Measurements from ENCODE around the gene KIF3A.

DNA sequence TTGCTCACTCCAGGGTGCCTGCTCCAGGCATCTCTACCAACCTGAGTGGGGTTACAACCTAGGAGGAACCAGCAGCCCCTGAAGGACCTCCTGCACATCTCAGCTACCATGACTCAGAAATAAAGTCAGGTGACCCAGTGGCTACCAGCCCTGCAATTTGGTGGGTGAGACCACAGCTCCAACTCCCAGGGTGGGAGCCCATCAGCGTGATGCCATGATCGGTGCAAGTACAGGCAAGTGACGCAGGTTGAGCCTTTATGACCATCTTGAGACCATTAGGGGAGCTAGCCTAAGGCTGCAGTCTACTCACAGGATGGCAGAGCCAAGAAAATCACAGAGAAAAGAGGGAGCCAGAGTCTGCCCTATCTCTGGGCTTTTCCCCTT lies 31.1 kb upstream of the KIF3A start:
- TF ChIP-seq, protein P1, sequence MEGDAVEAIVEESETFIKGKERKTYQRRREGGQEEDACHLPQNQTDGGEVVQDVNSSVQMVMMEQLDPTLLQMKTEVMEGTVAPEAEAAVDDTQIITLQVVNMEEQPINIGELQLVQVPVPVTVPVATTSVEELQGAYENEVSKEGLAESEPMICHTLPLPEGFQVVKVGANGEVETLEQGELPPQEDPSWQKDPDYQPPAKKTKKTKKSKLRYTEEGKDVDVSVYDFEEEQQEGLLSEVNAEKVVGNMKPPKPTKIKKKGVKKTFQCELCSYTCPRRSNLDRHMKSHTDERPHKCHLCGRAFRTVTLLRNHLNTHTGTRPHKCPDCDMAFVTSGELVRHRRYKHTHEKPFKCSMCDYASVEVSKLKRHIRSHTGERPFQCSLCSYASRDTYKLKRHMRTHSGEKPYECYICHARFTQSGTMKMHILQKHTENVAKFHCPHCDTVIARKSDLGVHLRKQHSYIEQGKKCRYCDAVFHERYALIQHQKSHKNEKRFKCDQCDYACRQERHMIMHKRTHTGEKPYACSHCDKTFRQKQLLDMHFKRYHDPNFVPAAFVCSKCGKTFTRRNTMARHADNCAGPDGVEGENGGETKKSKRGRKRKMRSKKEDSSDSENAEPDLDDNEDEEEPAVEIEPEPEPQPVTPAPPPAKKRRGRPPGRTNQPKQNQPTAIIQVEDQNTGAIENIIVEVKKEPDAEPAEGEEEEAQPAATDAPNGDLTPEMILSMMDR (IDR thresholded peaks at IDR 0.05; ENCODE audit: insufficient read depth, low read depth, low read length): no peak
- no peak for TF ChIP-seq EZH2 (IDR thresholded peaks at IDR 0.05; ENCODE audit: insufficient read depth, low read length)

Data from astrocyte (in vitro differentiated cells and primary cell).